ENCODE measurements around the gene CIDEA. TPM values are rescaled to one million over a fixed set of nuclear protein-coding genes. Genes with fewer than 3 reads are reported as not detected.

CIDEA gene
- total and polyA plus RNA-seq, 9 of the 15 experiments (the other 6 are each of a cell fraction or from before 2014, with no cell fraction given) = not detected

DNA sequence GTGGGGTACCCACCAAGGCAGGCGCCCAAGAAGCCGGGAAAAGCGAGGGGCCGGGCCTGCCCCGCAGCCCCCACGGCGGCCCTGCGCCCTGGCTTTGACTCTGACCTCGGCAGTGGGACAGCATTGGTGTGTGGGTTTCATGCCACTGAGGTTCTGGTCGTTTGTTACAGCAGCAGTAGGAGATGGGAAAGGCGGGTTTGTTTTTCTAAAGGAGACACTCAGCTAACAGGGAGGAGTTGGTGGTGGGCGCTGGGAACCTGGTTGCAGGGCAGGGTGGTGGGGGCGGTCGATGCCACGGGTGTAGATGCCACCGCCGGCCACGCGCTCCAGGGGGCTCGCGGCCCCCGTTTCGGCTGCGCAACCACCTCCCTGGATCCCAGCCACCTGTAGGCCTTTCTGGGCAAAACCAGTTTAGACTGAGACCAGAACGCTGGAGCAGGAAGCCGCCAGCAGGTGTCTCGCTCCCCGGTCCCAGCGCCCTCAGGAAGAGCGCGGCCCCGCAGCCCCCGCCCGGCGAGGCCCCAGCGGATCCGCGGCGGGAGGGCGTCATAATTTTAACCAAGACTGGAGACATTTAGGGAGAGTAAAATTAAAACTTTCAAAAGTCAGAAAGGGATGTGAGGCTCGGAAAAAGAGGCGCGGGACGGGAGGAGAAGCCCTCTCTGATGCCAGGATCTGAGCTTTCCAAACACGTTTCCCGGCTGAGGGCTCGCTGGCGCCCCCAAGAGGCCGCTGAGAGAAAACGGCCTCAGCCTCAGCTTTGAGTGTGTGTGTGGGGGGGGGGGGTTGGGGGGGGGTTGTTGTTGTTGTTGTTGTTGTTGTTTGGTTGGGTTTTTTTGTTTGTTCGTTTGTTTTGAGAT, 17.4 kb downstream of the CIDEA start (continued):
- TF ChIP-seq, protein P1, sequence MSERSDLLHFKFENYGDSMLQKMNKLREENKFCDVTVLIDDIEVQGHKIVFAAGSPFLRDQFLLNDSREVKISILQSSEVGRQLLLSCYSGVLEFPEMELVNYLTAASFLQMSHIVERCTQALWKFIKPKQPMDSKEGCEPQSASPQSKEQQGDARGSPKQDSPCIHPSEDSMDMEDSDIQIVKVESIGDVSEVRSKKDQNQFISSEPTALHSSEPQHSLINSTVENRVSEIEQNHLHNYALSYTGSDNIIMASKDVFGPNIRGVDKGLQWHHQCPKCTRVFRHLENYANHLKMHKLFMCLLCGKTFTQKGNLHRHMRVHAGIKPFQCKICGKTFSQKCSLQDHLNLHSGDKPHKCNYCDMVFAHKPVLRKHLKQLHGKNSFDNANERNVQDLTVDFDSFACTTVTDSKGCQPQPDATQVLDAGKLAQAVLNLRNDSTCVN (CRISPR knock-in tag; IDR thresholded peaks at IDR 0.05) = no peak
- no peak for TF ChIP-seq HNRNPK (IDR thresholded peaks at IDR 0.05; ENCODE audit: low read depth, low read length, poor library complexity, severe bottlenecking)
- TF ChIP-seq ZKSCAN1 (IDR thresholded peaks at IDR 0.05; ENCODE audit: low read depth, low read length) = no peak
- no peak for TF ChIP-seq PURB (CRISPR knock-in tag; IDR thresholded peaks at IDR 0.05; ENCODE audit: low read depth)
- no peak for TF ChIP-seq ILF3 (IDR thresholded peaks at IDR 0.05; ENCODE audit: borderline replicate concordance)
- TF ChIP-seq ZNF354B (CRISPR knock-in tag; IDR thresholded peaks at IDR 0.05) = no peak
- no peak for TF ChIP-seq ZNF696 (CRISPR knock-in tag; conservative IDR thresholded peaks at IDR 0.05)
- TF ChIP-seq, protein P2, sequence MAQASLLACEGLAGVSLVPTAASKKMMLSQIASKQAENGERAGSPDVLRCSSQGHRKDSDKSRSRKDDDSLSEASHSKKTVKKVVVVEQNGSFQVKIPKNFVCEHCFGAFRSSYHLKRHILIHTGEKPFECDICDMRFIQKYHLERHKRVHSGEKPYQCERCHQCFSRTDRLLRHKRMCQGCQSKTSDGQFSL (CRISPR knock-in tag; IDR thresholded peaks at IDR 0.05) = peak; percentile 88
- TF ChIP-seq, protein P2 (tag; IDR thresholded peaks at IDR 0.05) = peak in 1 of 2 experiments; percentile 92; a peak in 2 of 4 replicates
- peak; percentile 58 to 61 for TF ChIP-seq RAD21 (CRISPR knock-in tag; conservative IDR thresholded peaks at IDR 0.05 in 1 of 2, IDR thresholded peaks at IDR 0.05 in 1 of 2)
- TF ChIP-seq RFX7 (CRISPR knock-in tag; IDR thresholded peaks at IDR 0.05) = no peak
- peak; percentile 42; the same call in 1 of the 2 replicates for TF ChIP-seq GABPA (tag; conservative IDR thresholded peaks at IDR 0.05; ENCODE audit: low read depth)
- TF ChIP-seq, protein P3, sequence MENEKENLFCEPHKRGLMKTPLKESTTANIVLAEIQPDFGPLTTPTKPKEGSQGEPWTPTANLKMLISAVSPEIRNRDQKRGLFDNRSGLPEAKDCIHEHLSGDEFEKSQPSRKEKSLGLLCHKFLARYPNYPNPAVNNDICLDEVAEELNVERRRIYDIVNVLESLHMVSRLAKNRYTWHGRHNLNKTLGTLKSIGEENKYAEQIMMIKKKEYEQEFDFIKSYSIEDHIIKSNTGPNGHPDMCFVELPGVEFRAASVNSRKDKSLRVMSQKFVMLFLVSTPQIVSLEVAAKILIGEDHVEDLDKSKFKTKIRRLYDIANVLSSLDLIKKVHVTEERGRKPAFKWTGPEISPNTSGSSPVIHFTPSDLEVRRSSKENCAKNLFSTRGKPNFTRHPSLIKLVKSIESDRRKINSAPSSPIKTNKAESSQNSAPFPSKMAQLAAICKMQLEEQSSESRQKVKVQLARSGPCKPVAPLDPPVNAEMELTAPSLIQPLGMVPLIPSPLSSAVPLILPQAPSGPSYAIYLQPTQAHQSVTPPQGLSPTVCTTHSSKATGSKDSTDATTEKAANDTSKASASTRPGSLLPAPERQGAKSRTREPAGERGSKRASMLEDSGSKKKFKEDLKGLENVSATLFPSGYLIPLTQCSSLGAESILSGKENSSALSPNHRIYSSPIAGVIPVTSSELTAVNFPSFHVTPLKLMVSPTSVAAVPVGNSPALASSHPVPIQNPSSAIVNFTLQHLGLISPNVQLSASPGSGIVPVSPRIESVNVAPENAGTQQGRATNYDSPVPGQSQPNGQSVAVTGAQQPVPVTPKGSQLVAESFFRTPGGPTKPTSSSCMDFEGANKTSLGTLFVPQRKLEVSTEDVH (IDR thresholded peaks at IDR 0.05; ENCODE audit: low read depth, partially characterized antibody) = no peak
- 0 out of 4 replicates have a peak, but pooled peaks of 1 of the 2 experiments have one; percentile 52 for TF ChIP-seq TBL1XR1 (IDR thresholded peaks at IDR 0.05; ENCODE audit: low read length in 2 of 2)
- TF ChIP-seq ZNF668 (CRISPR knock-in tag; IDR thresholded peaks at IDR 0.05) = no peak
- TF ChIP-seq, protein P4, sequence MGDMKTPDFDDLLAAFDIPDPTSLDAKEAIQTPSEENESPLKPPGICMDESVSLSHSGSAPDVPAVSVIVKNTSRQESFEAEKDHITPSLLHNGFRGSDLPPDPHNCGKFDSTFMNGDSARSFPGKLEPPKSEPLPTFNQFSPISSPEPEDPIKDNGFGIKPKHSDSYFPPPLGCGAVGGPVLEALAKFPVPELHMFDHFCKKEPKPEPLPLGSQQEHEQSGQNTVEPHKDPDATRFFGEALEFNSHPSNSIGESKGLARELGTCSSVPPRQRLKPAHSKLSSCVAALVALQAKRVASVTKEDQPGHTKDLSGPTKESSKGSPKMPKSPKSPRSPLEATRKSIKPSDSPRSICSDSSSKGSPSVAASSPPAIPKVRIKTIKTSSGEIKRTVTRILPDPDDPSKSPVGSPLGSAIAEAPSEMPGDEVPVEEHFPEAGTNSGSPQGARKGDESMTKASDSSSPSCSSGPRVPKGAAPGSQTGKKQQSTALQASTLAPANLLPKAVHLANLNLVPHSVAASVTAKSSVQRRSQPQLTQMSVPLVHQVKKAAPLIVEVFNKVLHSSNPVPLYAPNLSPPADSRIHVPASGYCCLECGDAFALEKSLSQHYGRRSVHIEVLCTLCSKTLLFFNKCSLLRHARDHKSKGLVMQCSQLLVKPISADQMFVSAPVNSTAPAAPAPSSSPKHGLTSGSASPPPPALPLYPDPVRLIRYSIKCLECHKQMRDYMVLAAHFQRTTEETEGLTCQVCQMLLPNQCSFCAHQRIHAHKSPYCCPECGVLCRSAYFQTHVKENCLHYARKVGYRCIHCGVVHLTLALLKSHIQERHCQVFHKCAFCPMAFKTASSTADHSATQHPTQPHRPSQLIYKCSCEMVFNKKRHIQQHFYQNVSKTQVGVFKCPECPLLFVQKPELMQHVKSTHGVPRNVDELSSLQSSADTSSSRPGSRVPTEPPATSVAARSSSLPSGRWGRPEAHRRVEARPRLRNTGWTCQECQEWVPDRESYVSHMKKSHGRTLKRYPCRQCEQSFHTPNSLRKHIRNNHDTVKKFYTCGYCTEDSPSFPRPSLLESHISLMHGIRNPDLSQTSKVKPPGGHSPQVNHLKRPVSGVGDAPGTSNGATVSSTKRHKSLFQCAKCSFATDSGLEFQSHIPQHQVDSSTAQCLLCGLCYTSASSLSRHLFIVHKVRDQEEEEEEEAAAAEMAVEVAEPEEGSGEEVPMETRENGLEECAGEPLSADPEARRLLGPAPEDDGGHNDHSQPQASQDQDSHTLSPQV (IDR thresholded peaks at IDR 0.05) = peak; percentile 63; the same call in 1 of the 2 replicates
- TF ChIP-seq, protein P5, sequence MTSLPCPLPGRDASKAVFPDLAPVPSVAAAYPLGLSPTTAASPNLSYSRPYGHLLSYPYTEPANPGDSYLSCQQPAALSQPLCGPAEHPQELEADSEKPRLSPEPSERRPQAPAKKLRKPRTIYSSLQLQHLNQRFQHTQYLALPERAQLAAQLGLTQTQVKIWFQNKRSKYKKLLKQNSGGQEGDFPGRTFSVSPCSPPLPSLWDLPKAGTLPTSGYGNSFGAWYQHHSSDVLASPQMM (CRISPR knock-in tag; IDR thresholded peaks at IDR 0.05) = no peak

All from K562 (cell line).